HepG2 (cell line): Measurements from ENCODE around the gene SAMD4A. TPM values are rescaled to one million over a fixed set of nuclear protein-coding genes. Genes with fewer than 3 reads are reported as not detected.

Source experiments
- ATAC-seq: fragments of 200-7000 bp; cut with Tn5 transposase; 3 replicates; pipeline ENCODE4 v1.9.1; 2020; ENCODE audit warnings: mild to moderate bottlenecking, moderate library complexity
- BruUV-seq: library from RNA; stranded (reverse); fragments of 400-500 nt; replicated peaks from 2 replicates; lab custom pipeline; 2021; lab: Mats Ljungman, UMichigan
- CTCF ChIA-PET: fragments of 300-600 bp; formaldehyde crosslinking; extraction: SDS; loops from one replicate; lab custom pipeline; 2021; ENCODE audit warnings: low total read pairs, inconsistent platforms, low intra/inter-chr PET ratio; lab: Yijun Ruan, JAX
- POLR2A ChIA-PET: fragments of 350-600 bp; sonication (Branson Sonifier 250); formaldehyde crosslinking; loops from one replicate; lab custom pipeline; 2020; ENCODE audit warnings: antibody characterized with exemption, inconsistent platforms; lab: Yijun Ruan, JAX
- DNase-seq: peaks from one replicate; pipeline ENCODE4 v3.0.0-alpha.2; 2015; ENCODE audit warnings: low spot score
- FAIRE-seq: peaks from 3 replicates; lab custom pipeline; 2011; peaks lifted over from hg19 to GRCh38; lab: Jason Lieb, UNC
- H2AFZ ChIP-seq: one replicate; pipeline ENCODE4 v1.6.1; 2011; ENCODE audit warnings: low read length, inconsistent platforms
- H3K27ac ChIP-seq: fragments of 300-600 bp; 3 replicates; pipeline ENCODE4 v1.8.0; 2011; ENCODE audit warnings: mixed run types, mild to moderate bottlenecking, mixed read lengths, low read length, inconsistent platforms; ENCODE audit not compliant: insufficient read depth; ENCODE audit errors: extremely low read length
- H3K27me3 ChIP-seq, 2 experiments: fragments of 200-600 bp in 1 of 2; 2 replicates in 1 of 2; 3 replicates in 1 of 2; pipeline versions ENCODE4 v1.6.0 to v1.8.0; 2011; ENCODE audit warnings: low read length in 2 of 2, mild to moderate bottlenecking in 2 of 2, moderate library complexity in 2 of 2, inconsistent platforms in 1 of 2; ENCODE audit not compliant: insufficient read depth in 2 of 2, control insufficient read depth in 1 of 2
- H3K36me3 ChIP-seq, 2 experiments: fragments of 200-600 bp in 1 of 2; replicated peaks in 1 of 2; 2 replicates in 1 of 2; 3 replicates in 1 of 2; pipeline versions ENCODE4 v1.5.1 to v1.8.0; 2011; ENCODE audit warnings: low read length in 2 of 2, inconsistent platforms in 1 of 2; ENCODE audit not compliant: insufficient read depth in 2 of 2, control insufficient read depth in 1 of 2
- H3K4me1 ChIP-seq: 2 replicates; pipeline ENCODE4 v1.5.1; 2012; ENCODE audit warnings: low read length, inconsistent platforms; ENCODE audit not compliant: insufficient read depth
- H3K4me2 ChIP-seq: 2 replicates; pipeline ENCODE4 v1.6.0; 2011; ENCODE audit warnings: low read depth, low read length, inconsistent platforms
- H3K4me3 ChIP-seq, 3 experiments: fragments of 200-600 bp in 1 of 3; sonication (generic), shearing (Covaris generic) in 1 of 3; replicated peaks in 1 of 3; 2 replicates each; pipeline ENCODE4 v1.5.1; 2011 to 2016; ENCODE audit warnings: low read length in 3 of 3, inconsistent platforms in 2 of 3, low read depth in 2 of 3, mild to moderate bottlenecking in 2 of 3, control low read depth in 1 of 3, mixed read lengths in 1 of 3; ENCODE audit not compliant: insufficient read depth in 1 of 3
- H3K79me2 ChIP-seq: one replicate; pipeline ENCODE4 v1.6.1; 2011; ENCODE audit warnings: low read length, inconsistent platforms; ENCODE audit not compliant: insufficient read depth
- H3K9ac ChIP-seq: 2 replicates; pipeline ENCODE4 v1.6.0; 2011; ENCODE audit warnings: mild to moderate bottlenecking, low read depth, low read length, inconsistent platforms; ENCODE audit not compliant: insufficient read depth
- H3K9me3 ChIP-seq: 2 replicates; pipeline ENCODE4 v1.5.1; 2012; ENCODE audit warnings: mild to moderate bottlenecking, low read length
- H4K20me1 ChIP-seq: 2 replicates; pipeline ENCODE4 v1.6.0; 2011; ENCODE audit warnings: inconsistent platforms, mild to moderate bottlenecking, low read length, moderate library complexity; ENCODE audit not compliant: insufficient read depth
- ELF1 ChIP-seq: sonication (generic); formaldehyde crosslinking; IDR thresholded peaks from 2 replicates; pipeline ENCODE4 v1.4.0; 2020; ENCODE audit warnings: missing genetic modification reagents
- GABPB1 ChIP-seq: IDR thresholded peaks from 2 replicates; pipeline ENCODE4 v1.6.1; 2016; ENCODE audit warnings: mild to moderate bottlenecking, missing genetic modification reagents, moderate library complexity, missing compliant biosample characterization
- GZF1 ChIP-seq: sonication (generic); formaldehyde crosslinking; IDR thresholded peaks from 2 replicates; pipeline ENCODE4 v1.5.1; 2020; ENCODE audit warnings: mild to moderate bottlenecking, missing genetic modification reagents
- HOXD1 ChIP-seq: sonication (generic); formaldehyde crosslinking; IDR thresholded peaks from 2 replicates; pipeline ENCODE4 v1.5.0; 2020; ENCODE audit warnings: missing genetic modification reagents
- KMT2A ChIP-seq: sonication (generic); formaldehyde crosslinking; IDR thresholded peaks from 2 replicates; pipeline ENCODE4 v1.4.0; 2020; ENCODE audit warnings: missing genetic modification reagents
- NR3C1 ChIP-seq: sonication (generic); formaldehyde crosslinking; IDR thresholded peaks from 2 replicates; pipeline ENCODE4 v1.4.0; 2020; ENCODE audit warnings: missing genetic modification reagents
- RFX3 ChIP-seq: IDR thresholded peaks from 2 replicates; pipeline ENCODE4 v1.6.1; 2016; ENCODE audit warnings: missing biosample characterization, missing genetic modification reagents
- SUZ12 ChIP-seq: fragments of 150-350 bp; IDR thresholded peaks from 2 replicates; pipeline ENCODE4 v1.6.1; 2014; ENCODE audit warnings: low read depth, low read length
- SYNCRIP ChIP-seq: fragments of 200-400 bp; formaldehyde crosslinking; IDR thresholded peaks from 2 replicates; pipeline ENCODE4 v1.6.1; 2018; ENCODE audit warnings: mild to moderate bottlenecking, low read depth, low read length; ENCODE audit not compliant: insufficient read depth
- TAF1 ChIP-seq: sonication (generic); formaldehyde crosslinking; IDR thresholded peaks from 2 replicates; pipeline ENCODE4 v1.4.0; 2020; ENCODE audit warnings: missing genetic modification reagents
- ZNF674 ChIP-seq: sonication (generic); formaldehyde crosslinking; IDR thresholded peaks from 2 replicates; pipeline ENCODE4 v1.5.0; 2020; ENCODE audit warnings: low read depth, mild to moderate bottlenecking, missing genetic modification reagents
- WGBS: methylation state at CpG from one replicate; pipeline ENCODE4 v1.1.6; 2017; ENCODE audit warnings: low lambda C conversion rate; 5-methylcytosine and 5-hydroxymethylcytosine counted together
- in situ Hi-C: cut with HindIII; loops from 2 replicates; pipeline ENCODE4 v1.10.0; 2017; ENCODE audit warnings: low pct_unique_long_range_greater_than_20kb; ENCODE audit not compliant: extremely low pct_ligation_motif_present
- intact Hi-C: fragments of 100-400 bp; cut with micrococcal nuclease; formaldehyde crosslinking; loops from one replicate; pipeline ENCODE4 v1.10.0; 2022; ENCODE audit not compliant: unreplicated experiment
- polyA plus RNA-seq, 8 experiments: library from polyadenylated mRNA; depleted of rRNA in 3 of 8; stranded (reverse) in 7 of 8; unstranded in 1 of 8; fragments of >200 nt; fragmentation: Illumina TruSeq in 4 of 8; extraction: Trizol in 4 of 8; gene quantifications; 2 replicates each; pipeline versions ENCODE4 v1.2.1 to v1.2.3, GENCODE V29; 2011 to 2016; ENCODE audit warnings: low read depth in 4 of 8, missing spikeins in 1 of 8, mixed read lengths in 1 of 8; ENCODE audit not compliant: insufficient read depth in 1 of 8
- total RNA-seq, 5 experiments: library from RNA; depleted of rRNA; stranded (reverse); fragments of >200 nt; fragmentation: Illumina TruSeq; extraction: Trizol; gene quantifications; 2 replicates each; pipeline ENCODE4 v1.2.3, GENCODE V29; 2016; ENCODE audit warnings: low read depth in 1 of 5
- TF ChIP-seq, protein P1 (sequence below): sonication (generic); formaldehyde crosslinking; IDR thresholded peaks from 2 replicates; pipeline ENCODE4 v1.5.1; 2020; ENCODE audit warnings: missing genetic modification reagents, mild to moderate bottlenecking, borderline replicate concordance
- TF ChIP-seq, protein P2 (sequence below): sonication (generic); formaldehyde crosslinking; conservative IDR thresholded peaks from 2 replicates; pipeline ENCODE4 v1.4.0; 2020; ENCODE audit warnings: missing genetic modification reagents
- TF ChIP-seq, protein P3 (sequence below): sonication (generic); formaldehyde crosslinking; IDR thresholded peaks from 2 replicates; pipeline ENCODE4 v1.5.0; 2020; ENCODE audit warnings: mild to moderate bottlenecking, missing genetic modification reagents

Gene SAMD4A
- total and polyA plus RNA-seq, 2 of the 13 experiments (the other 11 are each of a cell fraction or from before 2014, with no cell fraction given) = 11.8 to 13.0 TPM

DNA sequence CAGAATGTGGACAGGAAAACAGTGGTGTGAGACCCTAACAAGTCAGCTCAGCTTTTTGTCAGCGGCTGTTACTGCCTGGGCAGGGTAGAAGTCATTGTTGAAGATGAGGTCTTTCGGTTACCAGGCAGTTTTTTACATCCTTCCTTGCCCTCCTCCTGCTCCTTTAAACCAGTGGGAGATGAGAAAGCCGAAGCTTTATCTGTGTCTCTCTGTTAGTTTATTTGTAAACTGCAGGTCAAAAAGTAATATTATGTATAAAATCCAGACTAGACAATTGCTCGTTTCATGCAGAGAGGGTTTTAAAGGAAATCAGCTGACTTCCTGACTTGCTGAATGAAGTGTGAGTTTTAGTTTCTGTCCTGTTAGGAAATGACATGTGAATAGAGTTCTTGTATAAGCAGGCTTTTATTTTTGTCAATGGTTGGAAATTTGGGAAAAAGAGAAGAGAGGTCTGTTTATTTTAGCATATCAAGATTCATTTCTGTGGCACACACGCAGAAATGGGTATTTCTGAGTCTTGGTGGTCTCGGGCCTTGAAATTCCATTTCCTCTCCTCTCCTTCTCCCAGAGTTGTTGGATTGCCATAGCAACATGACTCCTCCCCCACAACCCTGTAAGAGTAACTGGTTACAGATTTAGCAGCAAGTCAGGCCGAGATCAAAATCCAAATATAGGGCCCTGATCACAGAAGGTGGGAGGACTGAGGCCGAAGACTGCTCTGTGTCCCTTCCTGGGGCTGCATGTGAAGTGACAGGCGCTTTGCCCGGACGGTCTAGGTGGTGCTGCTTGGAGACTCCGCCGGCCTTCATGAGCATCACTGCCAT lies 60.8 kb downstream of the SAMD4A start:
- no peak for DNase-seq
- in situ Hi-C loops (no loop called here), intact Hi-C loops (no loop called here)
- no peak overlapping the region for H3K9ac ChIP-seq
- no peak overlapping the region for H3K27ac ChIP-seq
- H2AFZ ChIP-seq = no peak overlapping the region
- TF ChIP-seq RFX3 (CRISPR knock-in tag) (peak; percentile 34; the same call in 1 of the 2 replicates), KMT2A (CRISPR knock-in tag) (no peak)
- no peak for FAIRE-seq
- no peak for ATAC-seq
- ChIA-PET CTCF (no interaction called here), POLR2A (no interaction called here)
- BruUV-seq = no TSS peak
- 97% methylated on average over 13 of the region's 13 CpGs for WGBS
- no peaks in the 10 kb centered on the region for H3K9me3 ChIP-seq
- H3K27me3 ChIP-seq = no peaks in the 10 kb centered on the region
- H4K20me1 ChIP-seq = peaks cover 11% of the 10 kb centered on the region; the same call in 1 of the 2 replicates
- H3K4me1 ChIP-seq = peaks cover 53% of the 10 kb centered on the region
- no peak overlapping the region for H3K4me3 ChIP-seq
- H3K36me3 ChIP-seq = peaks cover 4 to 19% of the 10 kb centered on the region in 2 experiments; a peak in 2 of 5 replicates
- no peak overlapping the region for H3K4me2 ChIP-seq
- H3K79me2 ChIP-seq = peaks cover 51% of the 10 kb centered on the region

DNA sequence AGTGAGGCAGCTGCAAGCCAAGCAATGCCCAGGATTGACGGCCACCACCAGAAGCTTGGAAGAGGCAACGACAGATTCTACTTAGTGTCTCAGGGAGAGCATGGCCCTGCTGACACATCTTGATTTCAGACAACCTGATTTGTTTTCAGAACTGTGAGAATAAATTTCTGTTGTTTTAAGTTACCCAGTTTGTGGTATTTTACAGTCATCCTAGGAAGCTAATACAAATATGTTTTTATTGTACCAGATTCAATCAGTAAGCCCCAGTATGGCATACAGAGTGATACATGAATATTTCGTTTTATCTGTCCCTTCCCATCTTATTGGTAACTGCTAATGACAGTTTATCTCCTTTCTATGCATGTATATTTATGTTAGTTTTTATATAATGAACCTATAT lies 62.3 kb downstream of the SAMD4A start:
- in situ Hi-C loops = no loop called here
- H3K9ac ChIP-seq = no peak overlapping the region
- H3K27me3 ChIP-seq = no peaks in the 10 kb centered on the region
- no peak overlapping the region for H3K4me2 ChIP-seq
- H3K4me1 ChIP-seq = peaks cover 40% of the 10 kb centered on the region
- peaks cover 14% of the 10 kb centered on the region for H4K20me1 ChIP-seq
- no peak overlapping the region for H3K4me3 ChIP-seq
- peaks cover 52% of the 10 kb centered on the region for H3K79me2 ChIP-seq
- 91% methylated on average over 3 of the region's 3 CpGs for WGBS
- CTCF ChIA-PET = no interaction called here
- no peak for FAIRE-seq
- intact Hi-C loops = no loop called here
- H3K9me3 ChIP-seq = no peaks in the 10 kb centered on the region
- DNase-seq = no peak
- H3K36me3 ChIP-seq = peaks cover 4 to 23% of the 10 kb centered on the region in 2 experiments; a peak in 2 of 5 replicates
- H3K27ac ChIP-seq = no peak overlapping the region
- no TSS peak for BruUV-seq
- POLR2A ChIA-PET = no interaction called here
- no peak for ATAC-seq
- no peak overlapping the region for H2AFZ ChIP-seq
- TF ChIP-seq ZNF674 (CRISPR knock-in tag) (no peak), GZF1 (CRISPR knock-in tag) (no peak), HOXD1 (no peak), GABPB1 (no peak), SYNCRIP (no peak), ELF1 (CRISPR knock-in tag) (no peak), TAF1 (no peak), SUZ12 (no peak), NR3C1 (CRISPR knock-in tag) (no peak)
- TF ChIP-seq, protein P1, sequence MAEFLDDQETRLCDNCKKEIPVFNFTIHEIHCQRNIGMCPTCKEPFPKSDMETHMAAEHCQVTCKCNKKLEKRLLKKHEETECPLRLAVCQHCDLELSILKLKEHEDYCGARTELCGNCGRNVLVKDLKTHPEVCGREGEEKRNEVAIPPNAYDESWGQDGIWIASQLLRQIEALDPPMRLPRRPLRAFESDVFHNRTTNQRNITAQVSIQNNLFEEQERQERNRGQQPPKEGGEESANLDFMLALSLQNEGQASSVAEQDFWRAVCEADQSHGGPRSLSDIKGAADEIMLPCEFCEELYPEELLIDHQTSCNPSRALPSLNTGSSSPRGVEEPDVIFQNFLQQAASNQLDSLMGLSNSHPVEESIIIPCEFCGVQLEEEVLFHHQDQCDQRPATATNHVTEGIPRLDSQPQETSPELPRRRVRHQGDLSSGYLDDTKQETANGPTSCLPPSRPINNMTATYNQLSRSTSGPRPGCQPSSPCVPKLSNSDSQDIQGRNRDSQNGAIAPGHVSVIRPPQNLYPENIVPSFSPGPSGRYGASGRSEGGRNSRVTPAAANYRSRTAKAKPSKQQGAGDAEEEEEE (CRISPR knock-in tag) = no peak
- TF ChIP-seq, protein P2, sequence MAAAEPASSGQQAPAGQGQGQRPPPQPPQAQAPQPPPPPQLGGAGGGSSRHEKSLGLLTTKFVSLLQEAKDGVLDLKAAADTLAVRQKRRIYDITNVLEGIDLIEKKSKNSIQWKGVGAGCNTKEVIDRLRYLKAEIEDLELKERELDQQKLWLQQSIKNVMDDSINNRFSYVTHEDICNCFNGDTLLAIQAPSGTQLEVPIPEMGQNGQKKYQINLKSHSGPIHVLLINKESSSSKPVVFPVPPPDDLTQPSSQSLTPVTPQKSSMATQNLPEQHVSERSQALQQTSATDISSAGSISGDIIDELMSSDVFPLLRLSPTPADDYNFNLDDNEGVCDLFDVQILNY (CRISPR knock-in tag) = no peak
- TF ChIP-seq, protein P3, sequence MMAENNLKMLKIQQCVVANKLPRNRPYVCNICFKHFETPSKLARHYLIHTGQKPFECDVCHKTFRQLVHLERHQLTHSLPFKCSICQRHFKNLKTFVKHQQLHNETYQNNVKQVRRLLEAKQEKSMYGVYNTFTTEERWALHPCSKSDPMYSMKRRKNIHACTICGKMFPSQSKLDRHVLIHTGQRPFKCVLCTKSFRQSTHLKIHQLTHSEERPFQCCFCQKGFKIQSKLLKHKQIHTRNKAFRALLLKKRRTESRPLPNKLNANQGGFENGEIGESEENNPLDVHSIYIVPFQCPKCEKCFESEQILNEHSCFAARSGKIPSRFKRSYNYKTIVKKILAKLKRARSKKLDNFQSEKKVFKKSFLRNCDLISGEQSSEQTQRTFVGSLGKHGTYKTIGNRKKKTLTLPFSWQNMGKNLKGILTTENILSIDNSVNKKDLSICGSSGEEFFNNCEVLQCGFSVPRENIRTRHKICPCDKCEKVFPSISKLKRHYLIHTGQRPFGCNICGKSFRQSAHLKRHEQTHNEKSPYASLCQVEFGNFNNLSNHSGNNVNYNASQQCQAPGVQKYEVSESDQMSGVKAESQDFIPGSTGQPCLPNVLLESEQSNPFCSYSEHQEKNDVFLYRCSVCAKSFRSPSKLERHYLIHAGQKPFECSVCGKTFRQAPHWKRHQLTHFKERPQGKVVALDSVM (CRISPR knock-in tag) = no peak
